ENCODE data around the gene KY. TPM values are rescaled to one million over a fixed set of nuclear protein-coding genes. Genes with fewer than 3 reads are reported as not detected.

Gene KY
- total and polyA plus RNA-seq, 9 of the 15 experiments (the other 6 are each of a cell fraction or from before 2014, with no cell fraction given) = not detected

- H3K27ac ChIP-seq (ENCODE audit: extremely low read depth, low read depth, low read length) = no peak overlapping the region
- ATAC-seq (no peak), FAIRE-seq (no peak), DNase-seq (ENCODE audit: extremely low read depth in 1 of 4, low spot score in 3 of 4) (no peak)
- H4K20me1 ChIP-seq (replicated peaks; ENCODE audit: control insufficient read depth, insufficient read depth, low read length) = no peaks in the 10 kb centered on the region
- H3K4me1 ChIP-seq (replicated peaks in 1 of 2; ENCODE audit: control insufficient read depth in 2 of 2, insufficient read depth in 2 of 2, low read length in 2 of 2) = no peaks in the 10 kb centered on the region
- WGBS (ENCODE audit: insufficient coverage, low coverage, missing lambda C conversion rate) = 0% methylated on average over 3 of the region's 5 CpGs
- BruUV-seq (replicated peaks) = no TSS peak
- no peak overlapping the region for H3K4me2 ChIP-seq (ENCODE audit: insufficient read depth, low read length)
- H3K9me1 ChIP-seq (ENCODE audit: control insufficient read depth, insufficient read depth, low read length) = no peaks in the 10 kb centered on the region
- H2AFZ ChIP-seq (ENCODE audit: low read depth, low read length) = no peak overlapping the region
- CTCF ChIA-PET (ENCODE audit: low intra/inter-chr PET ratio) = no interaction called here
- intact Hi-C loops (cut with micrococcal nuclease) = no loop called here
- no peak overlapping the region for H3K9ac ChIP-seq (ENCODE audit: insufficient read depth in 1 of 2, low read depth in 2 of 2, low read length in 2 of 2)
- POLR2A ChIA-PET = no interaction called here
- in situ Hi-C loops (cut with MboI) = no loop called here
- H3K4me3 ChIP-seq = no peak overlapping the region
- H3K36me3 ChIP-seq (ENCODE audit: control insufficient read depth, insufficient read depth, low read length) = no peaks in the 10 kb centered on the region
- H3K9me3 ChIP-seq (replicated peaks; ENCODE audit: control insufficient read depth, insufficient read depth, low read depth, low read length) = no peaks in the 10 kb centered on the region
- H3K79me2 ChIP-seq (ENCODE audit: control insufficient read depth, insufficient read depth, low read length) = no peaks in the 10 kb centered on the region
- H3K27me3 ChIP-seq (ENCODE audit: control insufficient read depth in 2 of 2, insufficient read depth in 2 of 2, low read length in 2 of 2) = no peaks in the 10 kb centered on the region
- TF ChIP-seq MYC (IDR thresholded peaks at IDR 0.05; ENCODE audit: low read depth, low read length) (no peak), MYC (CRISPR knock-in tag; IDR thresholded peaks at IDR 0.05; ENCODE audit: borderline replicate concordance, low read depth) (no peak), MAFG (tag; conservative IDR thresholded peaks at IDR 0.05) (no peak), CEBPG (CRISPR knock-in tag; IDR thresholded peaks at IDR 0.05) (no peak), CEBPG (tag; conservative IDR thresholded peaks at IDR 0.05 in 1 of 2, IDR thresholded peaks at IDR 0.05 in 1 of 2) (no peak), ZBTB17 (CRISPR knock-in tag; IDR thresholded peaks at IDR 0.05) (no peak), BACH1 (tag; IDR thresholded peaks at IDR 0.05) (no peak), HNRNPLL (IDR thresholded peaks at IDR 0.05; ENCODE audit: low read depth, low read length, poor library complexity, severe bottlenecking) (no peak), SOX6 (IDR thresholded peaks at IDR 0.05) (no peak), ARNT (IDR thresholded peaks at IDR 0.05) (no peak), ARID2 (IDR thresholded peaks at IDR 0.05) (no peak), KAT8 (IDR thresholded peaks at IDR 0.05; ENCODE audit: low read depth) (no peak), LEF1 (IDR thresholded peaks at IDR 0.05) (no peak), SMAD3 (CRISPR knock-in tag; conservative IDR thresholded peaks at IDR 0.05) (no peak), ZSCAN29 (IDR thresholded peaks at IDR 0.05) (no peak)
Measured at GRCh38 chr3:134624537-134625287, 26.1 kb downstream of the KY start.

All from K562 (cell line).